Skin epidermis (tissue), 12 donors: ENCODE results near the gene NR4A1.

Source experiments
- H3K27ac ChIP-seq, 21 experiments: fragments of 200-600 bp; sonication (generic) in 11 of 21; one replicate each; pipeline ENCODE4 v1.5.0; 2020; ENCODE audit warnings: mild to moderate bottlenecking in 3 of 21, inconsistent platforms in 2 of 21, moderate library complexity in 2 of 21
- H3K4me3 ChIP-seq, 7 experiments: fragments of 200-600 bp; sonication (generic) in 2 of 7; one replicate each; pipeline ENCODE4 v1.5.0; 2020; ENCODE audit warnings: inconsistent platforms in 2 of 7, mild to moderate bottlenecking in 2 of 7, moderate library complexity in 1 of 7

NR4A1 gene

GRCh38 chr12:52054833-52055730 lies 3.8 kb downstream of the NR4A1 start:
- H3K27ac ChIP-seq = peak overlapping the region in 8 of 21 experiments; percentile 17 to 92 (median 74)
- H3K4me3 ChIP-seq = no peak overlapping the region

GRCh38 chr12:52055731-52056711 lies 4.8 kb downstream of the NR4A1 start:
- H3K4me3 ChIP-seq = no peak overlapping the region
- H3K27ac ChIP-seq = peak overlapping the region in 7 of 21 experiments; percentile 17 to 87 (median 68)

GRCh38 chr12:52056801-52057637 lies 5.8 kb downstream of the NR4A1 start:
- H3K27ac ChIP-seq = peak overlapping the region in 3 of 21 experiments; percentile 4 to 51 (median 26)
- H3K4me3 ChIP-seq = no peak overlapping the region

GRCh38 chr12:52057638-52058576 lies 6.7 kb downstream of the NR4A1 start:
- H3K27ac ChIP-seq = peak overlapping the region in 1 of 21 experiments; percentile 26
- H3K4me3 ChIP-seq = no peak overlapping the region

GRCh38 chr12:52058631-52059361 lies 7.6 kb downstream of the NR4A1 start:
- H3K27ac ChIP-seq = no peak overlapping the region
- H3K4me3 ChIP-seq = no peak overlapping the region

- Histone ChIP-seq H3K4me3 (no peak overlapping the region), H3K27ac (peak overlapping the region in 4 of 21 experiments; percentile 4 to 49 (median 14))
Observed at GRCh38 chr12:52059582-52060497, 8.6 kb downstream of the NR4A1 start.

- peak overlapping the region in 6 of 21 experiments; percentile 4 to 49 (median 30) for H3K27ac ChIP-seq
Observed at GRCh38 chr12:52060498-52061177, 9.4 kb downstream of the NR4A1 start.

GRCh38 chr12:52061470-52062166 lies 10.4 kb downstream of the NR4A1 start:
- Histone ChIP-seq H3K27ac (peak overlapping the region in 6 of 21 experiments; percentile 29 to 73 (median 62)), H3K4me3 (no peak overlapping the region)

More at GRCh38 chr12:52060498-52061177, 9.4 kb downstream of the NR4A1 start:
- H3K4me3 ChIP-seq = no peak overlapping the region

- no peak overlapping the region for H3K4me3 ChIP-seq
- H3K27ac ChIP-seq = peak overlapping the region in 8 of 21 experiments; percentile 29 to 73 (median 61)
Observed at GRCh38 chr12:52062167-52063081, 11.2 kb downstream of the NR4A1 start.

- no peak overlapping the region for H3K4me3 ChIP-seq
- peak overlapping the region in 9 of 21 experiments; percentile 29 to 73 (median 59) for H3K27ac ChIP-seq
Observed at GRCh38 chr12:52063082-52063924, 12.1 kb downstream of the NR4A1 start.

GRCh38 chr12:52063981-52064649 lies 12.9 kb downstream of the NR4A1 start:
- Histone ChIP-seq H3K4me3 (no peak overlapping the region), H3K27ac (peak overlapping the region in 9 of 21 experiments; percentile 29 to 73 (median 56))

GRCh38 chr12:52066346-52067080 lies 15.3 kb downstream of the NR4A1 start:
- no peak overlapping the region for H3K27ac ChIP-seq
- no peak overlapping the region for H3K4me3 ChIP-seq
